Subcutaneous abdominal adipose tissue (tissue), 5 donors: ENCODE results near the gene SHISA5.
"Not testable (repeated sequence)": the region's sequence is repeated elsewhere in the genome, so short reads cannot be mapped to it uniquely, and the experiment has no call there.

ENCODE experiments used
- H3K27ac ChIP-seq: one replicate; pipeline ENCODE4 v1.7.0; 2013; ENCODE audit warnings: low read depth, mild to moderate bottlenecking, inconsistent platforms, low read length, moderate library complexity
- H3K27me3 ChIP-seq, 5 donors: one replicate each; pipeline ENCODE4 v1.7.0; 2013; ENCODE audit warnings: low read length in 5 of 5, inconsistent platforms in 1 of 5; ENCODE audit not compliant: control insufficient read depth in 5 of 5, insufficient read depth in 4 of 5
- H3K36me3 ChIP-seq, 5 donors: one replicate each; pipeline ENCODE4 v1.7.0; 2013; ENCODE audit warnings: low read length in 5 of 5; ENCODE audit not compliant: control insufficient read depth in 5 of 5, insufficient read depth in 5 of 5
- H3K4me1 ChIP-seq, 5 donors: one replicate each; pipeline ENCODE4 v1.7.0; 2013; ENCODE audit warnings: low read length in 5 of 5, mild to moderate bottlenecking in 3 of 5, moderate library complexity in 1 of 5; ENCODE audit not compliant: control insufficient read depth in 5 of 5, insufficient read depth in 5 of 5
- H3K4me3 ChIP-seq, 5 donors: one replicate each; pipeline ENCODE4 v1.7.0; 2013; ENCODE audit warnings: low read length in 5 of 5, low read depth in 1 of 5
- H3K9ac ChIP-seq, 5 donors: one replicate each; pipeline ENCODE4 v1.7.0; 2013; ENCODE audit warnings: low read length in 5 of 5, mild to moderate bottlenecking in 4 of 5, moderate library complexity in 3 of 5
- H3K9me3 ChIP-seq, 5 donors: one replicate each; pipeline ENCODE4 v1.7.0; 2013; ENCODE audit warnings: low read length in 5 of 5; ENCODE audit not compliant: control insufficient read depth in 5 of 5
- donor health status: healthy.
- donor health status: healthy.
- donor health status: healthy.
- donor health status: healthy.
- donor health status: healthy.

The SHISA5 gene

DNA sequence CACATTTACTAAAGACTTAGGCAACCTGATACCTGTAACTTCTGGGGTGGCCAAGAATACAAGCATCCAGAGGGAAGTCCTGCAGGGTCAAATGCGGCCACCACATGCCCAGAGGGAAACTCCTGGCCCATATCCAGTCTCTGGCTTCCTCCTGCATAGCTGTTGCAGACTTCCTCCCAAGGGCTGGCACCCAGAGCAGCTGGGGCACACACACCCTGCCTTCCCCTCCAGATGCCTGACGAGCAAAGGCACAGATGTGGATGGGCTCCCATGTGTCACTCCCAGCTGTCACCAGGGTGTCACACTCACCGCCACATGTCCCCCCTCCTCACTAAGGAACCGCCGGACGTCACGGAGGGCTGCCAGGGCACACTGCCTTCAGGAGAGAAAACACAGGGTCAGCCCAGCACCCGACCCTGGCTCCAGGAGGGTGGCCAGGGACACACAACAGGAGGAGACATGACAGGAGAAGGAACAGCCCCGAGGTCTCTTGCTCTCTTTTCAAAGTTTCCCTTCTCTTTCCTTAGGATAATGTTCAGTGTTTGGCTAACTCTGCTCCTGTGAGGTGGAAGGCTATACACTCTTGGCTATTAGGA, 39.4 kb upstream of the SHISA5 start:
- Histone ChIP-seq H3K4me1 (peaks cover 0 to 11% (median 3%) of the 10 kb centered on the region in 5 donors), H3K9me3 (no peaks in the 10 kb centered on the region), H3K27me3 (no peaks in the 10 kb centered on the region), H3K27ac (no peak overlapping the region), H3K4me3 (peak overlapping the region in 1 of 5 donors; percentile 7), H3K9ac (no peak overlapping the region), H3K36me3 (peaks cover 0 to 14% (median 3%) of the 10 kb centered on the region in 5 donors)

DNA sequence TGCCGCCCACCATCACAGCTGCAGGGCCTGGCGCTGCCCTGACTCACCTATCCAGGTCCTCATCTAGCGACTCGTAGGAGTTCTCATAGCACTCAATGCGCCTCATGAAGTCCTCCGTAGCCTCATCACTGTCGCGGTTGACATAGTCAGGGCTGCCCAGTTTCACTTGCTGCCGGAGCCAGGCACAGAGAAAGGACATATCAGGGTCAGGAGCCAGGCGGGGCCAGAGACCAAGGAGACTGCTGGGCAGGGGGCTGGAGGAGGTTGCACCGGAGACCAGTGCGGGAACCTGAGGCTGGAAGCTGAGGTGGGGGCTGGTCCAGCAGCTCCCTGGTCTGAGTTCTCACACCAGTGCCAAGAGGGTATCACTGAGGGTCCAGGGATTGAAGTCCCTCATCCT, 34.5 kb upstream of the SHISA5 start:
- Histone ChIP-seq H3K4me1 (peaks cover 0 to 10% (median 2%) of the 10 kb centered on the region in 5 donors), H3K9ac (no peak overlapping the region), H3K36me3 (peaks cover 0 to 29% (median 5%) of the 10 kb centered on the region in 5 donors), H3K4me3 (no peak overlapping the region), H3K27me3 (no peaks in the 10 kb centered on the region), H3K27ac (no peak overlapping the region), H3K9me3 (no peaks in the 10 kb centered on the region)

DNA sequence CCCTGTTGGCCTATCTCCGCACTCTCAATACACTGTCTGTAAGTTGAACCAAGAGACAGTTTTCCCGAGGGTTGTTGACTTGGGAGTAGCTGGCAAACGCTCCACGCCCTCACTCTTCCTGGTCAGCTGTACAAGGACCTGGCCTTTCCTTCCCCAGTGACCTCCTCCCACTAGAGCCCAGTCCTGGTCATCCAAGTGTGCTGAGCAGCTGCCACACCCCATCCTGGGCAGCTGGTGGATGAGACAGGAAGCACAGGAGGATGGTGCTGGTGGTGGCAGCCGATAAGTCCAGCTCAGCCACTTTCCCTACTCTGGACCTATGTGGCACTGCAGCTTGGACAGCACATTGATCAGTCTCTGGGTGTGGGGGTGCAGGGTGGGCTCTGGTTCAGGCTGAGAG, 32.8 kb upstream of the SHISA5 start:
- no peak overlapping the region for H3K4me3 ChIP-seq
- H3K9me3 ChIP-seq = no peaks in the 10 kb centered on the region
- H3K9ac ChIP-seq = no peak overlapping the region
- H3K36me3 ChIP-seq = peaks cover 0 to 29% (median 5%) of the 10 kb centered on the region in 5 donors
- H3K4me1 ChIP-seq = peaks cover 0 to 3% (median 0%) of the 10 kb centered on the region in 5 donors
- H3K27ac ChIP-seq = no peak overlapping the region
- no peaks in the 10 kb centered on the region for H3K27me3 ChIP-seq

DNA sequence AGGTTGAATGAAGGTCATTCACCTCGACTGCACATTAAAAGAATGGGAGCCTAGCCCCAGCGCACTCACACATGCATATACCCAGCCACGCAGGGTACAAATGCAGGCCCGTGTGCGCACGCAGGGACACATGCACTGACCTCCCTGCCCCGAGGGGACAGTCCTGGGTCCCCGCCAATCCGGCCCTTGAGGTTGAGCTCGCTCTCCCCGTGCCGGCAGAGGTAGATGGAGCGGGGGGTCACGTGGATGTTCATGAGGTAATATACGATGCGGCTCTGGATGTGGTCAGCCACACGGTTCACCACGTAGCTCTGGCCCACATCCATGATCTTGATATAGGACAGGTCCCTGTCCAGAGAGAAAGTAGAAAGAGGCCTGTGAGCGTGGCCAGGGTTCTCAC, 32.1 kb upstream of the SHISA5 start:
- Histone ChIP-seq H3K27me3 (no peaks in the 10 kb centered on the region), H3K9me3 (no peaks in the 10 kb centered on the region), H3K27ac (no peak overlapping the region), H3K4me3 (no peak overlapping the region), H3K36me3 (peaks cover 0 to 29% (median 5%) of the 10 kb centered on the region in 5 donors), H3K4me1 (peaks cover 0 to 3% (median 0%) of the 10 kb centered on the region in 5 donors), H3K9ac (no peak overlapping the region)

DNA sequence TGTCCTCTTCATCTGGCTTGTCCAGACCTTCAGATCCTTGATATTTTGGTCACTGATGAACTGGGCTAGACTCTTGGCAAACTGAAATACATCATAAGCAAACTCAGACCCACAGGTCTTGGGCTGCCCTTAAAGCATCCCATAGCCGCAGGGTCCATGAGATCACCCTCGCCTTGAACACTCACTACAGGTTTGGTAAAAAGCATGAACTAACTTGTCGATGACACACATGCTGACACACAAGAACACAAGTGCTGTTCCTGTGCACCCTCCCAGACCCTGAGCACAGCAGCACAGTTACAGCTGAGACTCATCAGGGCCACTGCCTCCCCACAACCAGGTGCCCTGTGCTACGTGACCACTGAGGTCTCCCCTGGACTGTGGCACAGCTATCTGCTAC, 31.6 kb upstream of the SHISA5 start:
- peaks cover 0 to 29% (median 5%) of the 10 kb centered on the region in 5 donors for H3K36me3 ChIP-seq
- H3K27ac ChIP-seq = no peak overlapping the region
- no peak overlapping the region for H3K4me3 ChIP-seq
- H3K27me3 ChIP-seq = no peaks in the 10 kb centered on the region
- no peaks in the 10 kb centered on the region for H3K9me3 ChIP-seq
- H3K9ac ChIP-seq = no peak overlapping the region
- peaks cover 0 to 3% (median 0%) of the 10 kb centered on the region in 5 donors for H3K4me1 ChIP-seq

DNA sequence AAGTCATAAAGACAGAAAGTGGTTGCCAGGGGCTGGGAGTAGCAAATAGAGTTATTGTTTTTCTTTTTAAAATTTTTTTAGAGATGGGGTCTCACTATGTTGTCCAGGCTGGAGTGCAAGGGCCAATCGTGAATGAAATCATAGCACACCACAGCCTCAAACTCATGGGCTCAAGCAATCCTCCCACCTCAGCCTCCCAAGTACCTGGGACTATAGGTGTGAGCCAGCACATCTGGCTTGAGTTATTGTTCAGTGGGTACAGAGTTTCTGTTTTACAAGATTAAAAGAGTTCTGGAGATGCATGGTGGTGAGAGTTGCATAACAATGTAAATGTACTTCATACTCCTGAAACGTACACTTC, 29.0 kb upstream of the SHISA5 start:
- Histone ChIP-seq H3K36me3 (peaks cover 0 to 16% (median 5%) of the 10 kb centered on the region in 5 donors), H3K9ac (no peak overlapping the region), H3K27ac (no peak overlapping the region), H3K27me3 (no peaks in the 10 kb centered on the region), H3K4me3 (no peak overlapping the region), H3K9me3 (no peaks in the 10 kb centered on the region), H3K4me1 (peaks cover 0 to 3% (median 0%) of the 10 kb centered on the region in 5 donors)

DNA sequence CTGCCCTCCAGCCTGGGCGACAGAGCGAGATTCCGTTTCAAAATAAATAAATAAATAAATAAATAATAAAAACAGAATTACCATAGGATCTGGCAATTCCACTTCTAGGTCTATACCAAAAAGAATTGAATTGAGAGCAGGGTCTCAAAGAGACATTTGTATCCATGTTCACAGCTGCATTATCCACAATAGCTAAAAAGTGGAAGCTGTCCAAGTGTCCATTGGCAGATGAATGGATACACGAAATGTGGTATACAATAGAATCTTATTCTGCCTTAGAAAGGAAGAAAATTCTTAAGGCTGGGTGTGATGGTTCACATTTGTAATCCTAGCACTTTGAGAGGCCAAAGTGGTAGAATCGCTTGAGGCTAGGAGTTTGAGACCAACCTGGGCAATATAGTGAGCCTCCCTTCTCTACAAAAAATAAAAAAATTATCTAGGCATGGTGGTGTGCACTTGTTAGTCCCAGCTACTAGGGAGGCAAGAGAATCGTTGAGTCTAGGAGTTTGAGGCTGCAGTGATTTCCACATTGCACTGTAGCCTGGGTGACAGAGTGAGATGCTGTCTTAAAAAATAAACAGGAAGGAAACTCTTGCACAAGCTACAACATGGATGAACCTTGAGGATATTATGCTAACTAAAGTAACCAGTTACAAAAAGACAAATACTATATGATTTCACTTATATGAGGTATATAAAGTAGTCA, 28.4 kb upstream of the SHISA5 start:
- Histone ChIP-seq H3K4me3 (no peak overlapping the region), H3K36me3 (peaks cover 0 to 16% (median 5%) of the 10 kb centered on the region in 5 donors), H3K9me3 (no peaks in the 10 kb centered on the region), H3K4me1 (peaks cover 0 to 3% (median 0%) of the 10 kb centered on the region in 5 donors), H3K9ac (no peak overlapping the region), H3K27ac (no peak overlapping the region), H3K27me3 (no peaks in the 10 kb centered on the region)

DNA sequence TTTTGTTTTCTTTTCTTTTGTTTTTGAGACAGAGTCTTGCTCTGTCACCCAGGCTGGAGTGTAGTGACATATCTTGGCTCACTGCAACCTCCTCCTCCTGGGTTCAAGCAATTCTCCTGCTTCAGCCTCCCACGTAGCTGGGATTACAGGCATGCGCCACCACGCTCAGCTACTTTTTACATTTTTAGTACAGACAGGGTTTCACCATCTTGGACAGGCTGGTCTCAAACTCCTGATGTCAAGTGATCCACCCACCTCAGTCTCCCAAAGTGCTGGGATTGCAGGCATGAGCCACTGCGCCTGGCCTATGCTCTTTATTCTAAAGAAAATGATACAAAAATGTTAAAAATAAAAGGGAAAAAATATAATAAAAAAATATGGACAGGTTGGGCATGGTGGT, 26.7 kb upstream of the SHISA5 start:
- not testable (repeated sequence) for H3K27me3 ChIP-seq, H3K4me1 ChIP-seq, H3K9me3 ChIP-seq, H3K4me3 ChIP-seq, H3K9ac ChIP-seq, H3K27ac ChIP-seq, H3K36me3 ChIP-seq

DNA sequence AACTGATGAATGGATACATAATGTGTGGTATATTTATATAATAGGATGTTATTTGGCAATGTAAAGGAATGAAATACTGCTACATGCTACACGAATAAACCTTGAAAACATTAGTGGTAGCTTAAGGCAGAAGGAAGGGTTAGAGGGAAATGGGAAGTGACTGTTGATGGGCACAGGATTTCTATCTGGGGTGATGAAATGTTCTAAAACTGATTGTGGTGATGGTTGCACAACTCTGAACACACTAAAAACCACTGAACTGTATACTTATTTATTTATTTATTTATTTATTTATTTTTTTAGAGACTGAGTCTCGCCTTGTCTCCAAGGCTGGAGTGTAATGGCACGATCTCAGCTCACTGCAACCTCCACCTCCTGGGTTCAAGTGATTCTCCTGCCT, 24.8 kb upstream of the SHISA5 start:
- H3K4me1 ChIP-seq = no peaks in the 10 kb centered on the region
- no peak overlapping the region for H3K27ac ChIP-seq
- no peak overlapping the region for H3K4me3 ChIP-seq
- no peaks in the 10 kb centered on the region for H3K27me3 ChIP-seq
- H3K9me3 ChIP-seq = no peaks in the 10 kb centered on the region
- no peaks in the 10 kb centered on the region for H3K36me3 ChIP-seq
- H3K9ac ChIP-seq = no peak overlapping the region

DNA sequence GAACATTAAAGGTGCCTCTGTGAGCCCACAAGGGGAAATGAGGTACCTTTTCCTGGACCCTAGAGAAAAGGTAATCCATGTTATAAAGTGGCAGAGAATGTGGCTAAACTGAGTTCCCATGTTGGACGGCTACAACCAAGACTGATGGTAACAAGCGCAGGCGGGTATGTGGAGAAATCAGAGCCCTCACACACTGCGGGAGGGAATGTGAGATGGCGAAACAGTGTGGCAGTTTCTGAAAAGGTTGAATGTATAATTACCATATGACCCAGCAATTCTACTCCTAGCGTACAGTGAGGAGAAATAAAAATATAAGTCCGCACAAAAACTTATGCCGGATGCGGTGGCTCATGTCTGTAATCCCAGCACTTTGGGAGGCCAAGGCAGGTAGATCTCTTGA, 24.1 kb upstream of the SHISA5 start:
- Histone ChIP-seq H3K9me3 (no peaks in the 10 kb centered on the region), H3K9ac (no peak overlapping the region), H3K27me3 (no peaks in the 10 kb centered on the region), H3K4me3 (no peak overlapping the region), H3K27ac (no peak overlapping the region), H3K36me3 (peaks cover 0 to 3% (median 0%) of the 10 kb centered on the region in 5 donors), H3K4me1 (no peaks in the 10 kb centered on the region)
